ENCODE data around the gene IL20.
A peak's percentile ranks its signal among the peaks of the same experiment; 100 is the strongest.

Gene IL20

DNA sequence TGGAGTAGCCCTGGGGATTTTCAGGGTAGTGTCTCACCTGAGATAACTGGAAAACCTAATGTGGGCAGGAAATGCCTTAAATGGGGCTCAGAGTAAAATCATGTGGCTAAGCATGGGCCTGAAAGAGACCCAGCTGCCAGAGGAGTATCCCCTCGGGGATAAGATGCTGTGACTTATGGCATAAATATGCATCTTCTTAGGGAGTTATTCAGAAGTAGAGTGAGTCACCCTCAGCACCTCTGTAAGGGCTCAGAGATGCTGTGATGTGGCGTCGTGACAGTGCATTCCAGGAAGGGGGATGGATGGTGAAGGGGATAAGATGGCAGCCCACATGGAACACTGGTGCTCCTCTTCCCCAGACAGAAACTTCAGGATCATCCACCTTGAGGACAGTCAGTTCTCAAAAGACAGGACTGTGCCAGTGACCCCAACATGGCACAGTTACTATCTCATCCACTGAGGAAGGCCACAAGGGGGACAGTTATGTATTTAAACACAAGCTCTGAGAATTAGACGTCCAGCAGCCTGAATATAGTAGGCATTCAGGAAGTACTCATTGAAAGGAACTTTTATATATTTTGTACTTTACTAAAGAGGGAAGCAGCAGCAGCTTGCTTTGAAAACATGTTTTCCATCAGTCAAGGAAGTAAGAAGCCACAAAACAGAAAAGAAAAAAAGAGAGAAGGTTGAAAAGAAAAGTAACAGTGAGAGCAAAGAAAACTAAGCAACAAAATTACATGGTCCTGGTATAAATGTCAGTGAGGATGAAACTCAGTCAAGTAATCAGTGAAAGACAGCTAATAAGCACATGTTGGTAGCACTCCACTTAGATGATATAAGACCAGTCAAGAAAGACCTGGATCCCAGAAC, 40.1 kb downstream of the IL20 start:
- no peak for DNase-seq

DNA sequence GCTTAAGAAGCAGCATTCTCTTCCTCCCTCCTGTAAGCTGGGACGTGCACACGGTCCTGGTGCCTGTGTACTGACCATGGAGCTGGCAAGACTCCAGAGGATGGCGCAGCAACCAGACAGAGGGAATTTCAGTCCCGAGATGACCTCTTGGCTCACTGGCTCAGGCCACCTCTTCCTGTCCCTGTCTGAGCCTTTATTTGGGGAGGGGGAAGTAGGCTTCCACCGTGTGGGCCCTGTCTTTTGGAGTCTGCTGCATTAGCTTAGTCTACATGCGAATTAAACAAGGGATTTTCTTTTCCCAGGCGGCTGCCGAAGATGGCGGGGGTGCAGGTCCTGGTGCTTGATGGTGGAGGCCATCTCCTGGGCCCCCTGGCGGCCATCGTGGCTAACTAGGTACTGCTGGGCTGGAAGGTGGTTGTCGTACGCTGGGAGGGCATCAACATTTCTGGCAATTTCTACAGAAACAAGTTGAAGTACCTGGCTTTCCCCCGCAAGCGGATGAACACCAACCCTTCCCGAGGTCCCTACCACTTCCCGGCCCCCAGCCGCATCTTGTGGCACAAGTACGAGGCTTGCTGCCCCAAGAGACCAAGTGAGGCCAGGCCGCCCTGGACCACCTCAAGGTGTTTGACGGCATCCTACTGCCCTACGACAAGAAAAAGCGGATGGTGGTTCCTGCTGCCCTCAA, 42.0 kb downstream of the IL20 start:
- DNase-seq = peak in 1 of 2 experiments; percentile 6

DNA sequence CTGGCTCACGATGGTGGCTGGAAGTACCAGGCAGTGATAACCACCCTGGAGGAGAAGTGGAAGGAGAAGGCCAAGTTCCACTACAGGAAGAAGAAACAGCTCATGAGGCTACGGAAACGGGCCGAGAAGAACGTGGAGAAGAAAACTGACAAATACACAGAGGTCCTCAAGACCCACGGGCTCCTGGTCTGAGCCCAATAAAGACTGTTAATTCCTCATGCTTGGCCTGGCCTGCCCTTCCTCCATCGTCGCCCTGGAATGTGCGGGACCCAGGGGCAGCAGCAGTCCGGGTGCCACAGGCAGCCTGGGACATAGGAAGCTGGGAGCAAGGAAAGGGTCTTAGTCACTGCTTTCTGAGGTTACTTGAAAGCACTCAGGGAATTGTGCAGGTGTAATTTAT, 42.6 kb downstream of the IL20 start:
- DNase-seq = no peak

DNA sequence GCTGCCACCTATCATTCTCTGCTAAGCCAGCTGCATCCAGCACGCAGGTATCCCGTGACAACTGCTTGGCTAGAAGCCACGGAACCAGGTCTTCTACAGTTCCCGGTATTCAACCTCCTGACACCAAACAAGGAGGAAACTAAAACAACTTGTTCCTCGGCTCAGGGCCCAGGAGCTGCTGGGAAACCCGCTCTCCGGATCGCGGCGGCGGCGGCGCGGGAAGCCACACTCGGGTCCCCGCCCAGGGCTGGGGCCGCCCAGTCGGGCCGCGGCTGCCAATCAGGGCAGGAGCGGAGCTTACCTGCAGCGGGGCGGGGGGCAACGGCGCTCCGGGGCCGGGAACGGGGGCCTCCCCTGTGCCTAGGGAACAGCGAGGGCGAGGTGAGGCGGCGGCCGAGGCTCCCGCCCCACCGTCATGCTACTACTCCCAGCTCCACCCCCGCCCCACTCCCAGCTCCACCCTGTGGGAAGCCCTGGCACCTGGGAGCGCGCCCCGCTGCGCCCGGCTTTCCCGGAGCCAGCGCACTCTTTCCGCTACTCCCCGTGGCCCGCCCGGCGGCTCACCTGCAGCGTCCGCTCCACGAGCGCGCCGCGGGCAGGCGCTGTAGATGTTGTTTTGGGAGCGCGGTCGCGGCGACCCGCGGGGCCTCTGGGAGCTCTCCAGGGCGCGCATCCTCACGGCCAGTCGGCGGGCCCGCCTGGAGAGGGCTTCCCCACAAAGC, 43.9 kb downstream of the IL20 start:
- peak; percentile 52 to 53 for DNase-seq

GRCh38 chr1:206909883-206910318, 44.5 kb downstream of the IL20 start:
- DNase-seq = no peak

GRCh38 chr1:206911064-206911663, 45.7 kb downstream of the IL20 start:
- peak in 1 of 2 experiments; percentile 7 for DNase-seq

- DNase-seq = peak; percentile 39 to 62
These were observed 47.1 kb downstream of the IL20 start for GRCh38 chr1:206912445-206913095.

DNA sequence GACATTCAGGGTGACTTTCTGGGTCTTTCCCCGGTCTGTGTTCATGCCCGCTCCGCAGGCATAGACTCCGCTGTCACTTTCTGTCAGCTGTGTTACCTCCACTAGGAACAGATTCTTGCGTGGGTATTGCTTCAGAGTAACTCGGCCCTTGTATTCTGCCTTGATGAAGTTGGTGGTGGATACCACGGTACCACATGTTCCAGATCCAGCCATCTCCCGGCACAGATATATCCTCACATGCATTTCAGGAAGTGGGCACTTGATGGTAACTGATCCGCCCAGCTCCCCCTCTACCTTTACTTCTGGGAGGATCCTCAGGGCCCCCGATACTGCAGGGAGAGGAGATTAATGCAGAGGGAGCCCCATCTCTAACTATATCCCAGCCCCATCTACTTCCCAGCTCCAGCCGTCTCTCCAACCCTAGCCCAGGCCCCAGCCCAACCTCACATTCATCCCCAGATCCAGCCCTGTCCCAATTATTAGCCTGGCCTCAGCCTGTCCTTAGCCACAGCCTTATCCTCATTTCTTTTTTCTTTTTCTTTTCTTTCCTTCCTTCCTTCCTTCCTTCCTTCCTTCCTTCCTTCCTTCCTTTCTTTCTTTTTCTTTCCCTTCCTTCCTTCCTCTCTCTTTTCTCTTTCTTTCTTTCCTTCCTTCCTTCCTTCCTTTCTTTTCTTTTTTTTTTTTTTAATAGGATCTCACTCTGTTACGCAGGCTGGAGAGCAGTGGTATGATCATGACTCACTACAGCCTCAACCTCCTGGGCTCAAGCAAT, 48.5 kb downstream of the IL20 start:
- DNase-seq = no peak

DNA sequence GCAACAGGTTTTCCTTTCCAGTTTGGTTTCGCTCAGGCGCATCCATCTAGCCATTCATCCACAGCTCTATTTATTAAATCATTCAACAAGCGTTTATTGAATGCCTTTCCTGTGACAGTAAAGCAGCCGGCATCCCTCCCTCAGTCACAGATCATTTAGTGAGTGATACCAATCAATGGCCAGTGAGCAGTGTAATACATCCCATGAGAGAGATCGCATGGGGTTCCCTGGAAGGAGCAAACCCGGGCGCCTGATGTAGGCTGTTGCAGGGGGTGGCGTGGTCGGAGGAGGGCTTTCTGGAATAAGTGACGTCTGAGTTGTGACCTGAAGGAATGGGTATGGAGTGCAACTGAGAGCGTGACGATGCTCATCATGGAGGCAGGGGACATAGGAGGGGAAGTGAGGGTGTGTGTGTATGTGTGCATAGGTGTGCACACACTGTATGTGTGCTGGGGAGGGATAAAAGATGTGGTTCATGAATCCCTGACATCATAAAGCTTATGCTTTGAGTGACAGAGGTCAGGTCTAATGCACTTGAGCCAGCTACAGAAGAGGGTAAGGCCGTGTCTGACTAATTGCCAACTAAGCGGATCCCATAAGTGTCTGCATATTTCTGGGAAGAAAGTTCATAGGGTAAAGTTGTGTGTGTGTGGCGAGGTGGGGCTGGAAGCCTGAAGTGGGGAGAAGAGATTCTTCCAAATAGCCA, 49.8 kb downstream of the IL20 start:
- no peak for DNase-seq

DNA sequence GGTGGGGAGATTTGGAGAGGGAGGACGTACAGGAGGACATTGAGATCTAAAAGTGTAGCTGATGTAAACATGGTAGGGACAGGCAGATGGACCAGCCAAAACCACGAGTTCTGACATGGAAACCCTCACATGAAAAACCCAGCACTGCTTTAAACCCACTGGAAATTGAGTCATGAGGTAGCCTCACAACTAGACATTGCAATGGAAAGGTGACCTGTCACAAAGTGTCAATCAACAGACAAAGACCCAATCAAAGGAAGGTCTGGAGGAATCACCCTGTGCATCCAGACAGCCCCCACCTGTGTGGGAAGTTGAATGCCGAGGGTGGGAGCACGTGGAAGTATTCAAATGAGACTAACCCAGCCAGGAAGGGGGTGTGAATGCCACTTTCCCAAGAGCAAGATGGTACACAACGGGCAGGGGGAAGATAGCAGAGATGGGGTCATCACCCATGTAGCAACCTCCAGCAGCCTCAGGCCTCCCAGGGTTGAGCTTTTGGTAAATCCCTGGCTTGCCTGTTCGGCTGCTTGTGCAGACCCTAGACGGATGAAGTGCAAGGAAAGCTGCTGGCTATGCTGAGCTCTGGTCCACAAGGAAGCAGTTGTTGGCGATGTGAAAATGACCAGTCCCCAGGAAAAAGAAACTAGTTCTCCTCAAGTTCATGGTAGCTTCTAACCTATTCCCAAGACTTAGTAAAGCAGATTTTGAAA, 50.7 kb downstream of the IL20 start:
- DNase-seq = no peak

DNA sequence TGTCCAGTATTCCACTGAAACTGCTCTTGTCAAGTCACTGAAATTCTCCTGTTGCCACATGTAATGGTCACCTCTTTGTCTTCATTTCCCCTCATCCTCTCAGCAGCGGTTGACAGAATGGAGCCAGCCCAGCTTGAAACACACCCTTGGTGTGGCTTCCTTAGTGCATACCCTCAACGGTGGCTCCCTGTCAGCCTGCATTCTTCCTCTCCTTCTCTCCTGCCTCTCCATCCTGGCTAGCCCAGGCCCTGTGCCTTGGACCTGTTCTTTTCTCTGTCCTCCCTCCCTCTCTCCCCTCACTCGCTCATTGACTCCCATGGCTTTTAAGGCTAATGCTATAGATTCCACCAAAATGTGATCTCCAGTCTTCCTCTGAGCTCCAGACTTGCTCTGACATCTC, 52.7 kb downstream of the IL20 start:
- no peak for DNase-seq
